HepG2 (cell line): ENCODE results near the gene USP7. TPM values are rescaled to one million over a fixed set of nuclear protein-coding genes. Genes with fewer than 3 reads are reported as not detected.
A peak's percentile ranks its signal among the peaks of the same experiment; 100 is the strongest.

ENCODE experiments used
- BHLHE40 ChIP-seq: IDR thresholded peaks from 2 replicates; pipeline ENCODE4 v1.6.1; 2011; ENCODE audit warnings: low read length, improper control_type of control experiment
- BRF2 ChIP-seq: sonication (generic); formaldehyde crosslinking; IDR thresholded peaks from 2 replicates; pipeline ENCODE4 v1.8.1; 2022; ENCODE audit warnings: mild to moderate bottlenecking, missing genetic modification reagents
- FOXM1 ChIP-seq: sonication (generic); formaldehyde crosslinking; IDR thresholded peaks from 2 replicates; pipeline ENCODE4 v1.5.0; 2020; ENCODE audit warnings: missing genetic modification reagents
- HOXA5 ChIP-seq: sonication (generic); formaldehyde crosslinking; IDR thresholded peaks from 2 replicates; pipeline ENCODE4 v1.4.0; 2020; ENCODE audit warnings: missing genetic modification reagents
- MED13 ChIP-seq: sonication (generic); formaldehyde crosslinking; IDR thresholded peaks from 2 replicates; pipeline ENCODE4 v1.5.0; 2020; ENCODE audit warnings: missing genetic modification reagents
- NFYB ChIP-seq: sonication (generic); formaldehyde crosslinking; IDR thresholded peaks from 2 replicates; pipeline ENCODE4 v1.4.0; 2020; ENCODE audit warnings: missing genetic modification reagents
- NONO ChIP-seq, 2 experiments: fragments of 450-650 bp in 1 of 2; sonication (generic) in 1 of 2; formaldehyde crosslinking in 1 of 2; IDR thresholded peaks in 1 of 2; conservative IDR thresholded peaks in 1 of 2; 2 replicates each; pipeline versions ENCODE4 v1.6.1 to v1.8.0; 2017 to 2022; ENCODE audit warnings: mild to moderate bottlenecking in 1 of 2, missing genetic modification reagents in 1 of 2, moderate library complexity in 1 of 2
- NRL ChIP-seq: sonication (generic); formaldehyde crosslinking; IDR thresholded peaks from 2 replicates; pipeline ENCODE4 v1.5.0; 2020; ENCODE audit warnings: missing genetic modification reagents, mild to moderate bottlenecking, moderate library complexity, borderline replicate concordance
- PAF1 ChIP-seq: IDR thresholded peaks from 2 replicates; pipeline ENCODE4 v1.6.1; 2016; ENCODE audit warnings: missing genetic modification reagents, missing compliant biosample characterization
- PITX1 ChIP-seq: sonication (generic); formaldehyde crosslinking; IDR thresholded peaks from 2 replicates; pipeline ENCODE4 v1.5.1; 2020; ENCODE audit warnings: mild to moderate bottlenecking, missing genetic modification reagents
- SAFB2 ChIP-seq: sonication (generic); formaldehyde crosslinking; IDR thresholded peaks from 2 replicates; pipeline ENCODE4 v1.5.1; 2020; ENCODE audit warnings: missing genetic modification reagents, low read depth, mild to moderate bottlenecking, borderline replicate concordance
- SP4 ChIP-seq: sonication (generic); formaldehyde crosslinking; IDR thresholded peaks from 2 replicates; pipeline ENCODE4 v1.8.1; 2023; ENCODE audit warnings: mild to moderate bottlenecking, missing genetic modification reagents
- ZBTB44 ChIP-seq: sonication (generic); formaldehyde crosslinking; IDR thresholded peaks from 2 replicates; pipeline ENCODE4 v1.4.0; 2020; ENCODE audit warnings: missing genetic modification reagents
- ZNF143 ChIP-seq: sonication (generic); formaldehyde crosslinking; IDR thresholded peaks from 2 replicates; pipeline ENCODE4 v1.4.0; 2020; ENCODE audit warnings: missing genetic modification reagents
- ZNF264 ChIP-seq: sonication (generic); formaldehyde crosslinking; IDR thresholded peaks from 2 replicates; pipeline ENCODE4 v1.4.0; 2020; ENCODE audit warnings: missing genetic modification reagents
- ZNF512B ChIP-seq: sonication (generic); formaldehyde crosslinking; IDR thresholded peaks from 2 replicates; pipeline ENCODE4 v1.5.1; 2020; ENCODE audit warnings: missing genetic modification reagents, mild to moderate bottlenecking, borderline replicate concordance
- ZNF660 ChIP-seq: sonication (generic); formaldehyde crosslinking; IDR thresholded peaks from 2 replicates; pipeline ENCODE4 v1.5.1; 2020; ENCODE audit warnings: mild to moderate bottlenecking, low read depth, missing genetic modification reagents, borderline replicate concordance
- ZNF883 ChIP-seq: sonication (generic); formaldehyde crosslinking; IDR thresholded peaks from 2 replicates; pipeline ENCODE4 v1.5.1; 2020; ENCODE audit warnings: mild to moderate bottlenecking, missing genetic modification reagents; ENCODE audit errors: not compliant biosample characterization
- polyA plus RNA-seq, 8 experiments: library from polyadenylated mRNA; depleted of rRNA in 3 of 8; stranded (reverse) in 7 of 8; unstranded in 1 of 8; fragments of >200 nt; fragmentation: Illumina TruSeq in 4 of 8; extraction: Trizol in 4 of 8; gene quantifications; 2 replicates each; pipeline versions ENCODE4 v1.2.1 to v1.2.3, GENCODE V29; 2011 to 2016; ENCODE audit warnings: low read depth in 4 of 8, missing spikeins in 1 of 8, mixed read lengths in 1 of 8; ENCODE audit not compliant: insufficient read depth in 1 of 8
- total RNA-seq, 5 experiments: library from RNA; depleted of rRNA; stranded (reverse); fragments of >200 nt; fragmentation: Illumina TruSeq; extraction: Trizol; gene quantifications; 2 replicates each; pipeline ENCODE4 v1.2.3, GENCODE V29; 2016; ENCODE audit warnings: low read depth in 1 of 5
- TF ChIP-seq, protein P1 (sequence below): sonication (generic); formaldehyde crosslinking; IDR thresholded peaks from 2 replicates; pipeline ENCODE4 v1.5.0; 2020; ENCODE audit warnings: mild to moderate bottlenecking, missing genetic modification reagents
- TF ChIP-seq, protein P2 (sequence below): sonication (generic); formaldehyde crosslinking; IDR thresholded peaks from 2 replicates; pipeline ENCODE4 v1.4.0; 2020; ENCODE audit warnings: missing genetic modification reagents

USP7 gene
- total and polyA plus RNA-seq, 2 of the 13 experiments (the other 11 are each of a cell fraction or from before 2014, with no cell fraction given), result 52.5 to 173 TPM

DNA sequence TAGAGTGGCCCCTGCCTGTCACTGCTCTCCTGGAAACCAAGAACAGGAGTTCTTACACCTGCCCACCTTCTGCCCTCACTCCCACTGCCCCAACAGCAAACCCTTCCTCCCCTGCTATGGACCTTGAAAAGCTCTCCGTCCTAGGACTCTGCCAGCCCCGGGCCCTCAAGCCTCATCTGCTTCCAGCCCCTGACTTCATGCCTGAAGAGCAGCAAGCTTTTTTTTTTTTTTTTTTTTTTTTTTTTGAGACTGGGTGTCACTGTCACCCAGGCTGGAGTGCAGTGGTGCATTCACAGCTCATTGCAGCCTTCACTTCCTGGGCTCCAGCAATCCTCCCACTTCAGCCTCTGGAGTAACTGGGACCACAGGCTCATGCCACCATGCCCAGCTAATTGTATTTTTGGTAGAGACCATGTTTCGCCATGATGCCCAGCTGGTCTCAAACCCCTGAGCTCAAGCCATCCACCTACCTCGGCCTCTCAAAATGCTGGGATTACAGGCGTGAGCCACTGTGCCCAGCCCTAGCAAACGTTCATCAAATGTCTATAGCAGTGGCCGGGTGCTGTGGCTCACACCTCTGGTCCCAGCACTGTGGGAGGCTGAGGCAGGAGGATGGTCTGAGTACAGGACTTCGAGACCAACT, 111.8 kb downstream of the USP7 start (continued):
- TF ChIP-seq NONO (IDR thresholded peaks at IDR 0.05), result no peak
- 0 out of 2 replicates have a peak, but pooled peaks have one; percentile 10 for TF ChIP-seq NONO (CRISPR knock-in tag; conservative IDR thresholded peaks at IDR 0.05)
- no peak for TF ChIP-seq ZNF660 (CRISPR knock-in tag)
- TF ChIP-seq SAFB2 (CRISPR knock-in tag), result 0 out of 2 replicates have a peak, but pooled peaks have one; percentile 30
- TF ChIP-seq NFYB (CRISPR knock-in tag), result no peak
- no peak for TF ChIP-seq ZNF264
- no peak for TF ChIP-seq BHLHE40
- TF ChIP-seq FOXM1, result no peak
- 0 out of 2 replicates have a peak, but pooled peaks have one; percentile 23 for TF ChIP-seq PITX1 (CRISPR knock-in tag)
- TF ChIP-seq PAF1 (CRISPR knock-in tag), result no peak
- TF ChIP-seq NRL (CRISPR knock-in tag), result peak; percentile 52; the same call in 1 of the 2 replicates
- no peak for TF ChIP-seq HOXA5 (CRISPR knock-in tag)
- TF ChIP-seq, protein P1, sequence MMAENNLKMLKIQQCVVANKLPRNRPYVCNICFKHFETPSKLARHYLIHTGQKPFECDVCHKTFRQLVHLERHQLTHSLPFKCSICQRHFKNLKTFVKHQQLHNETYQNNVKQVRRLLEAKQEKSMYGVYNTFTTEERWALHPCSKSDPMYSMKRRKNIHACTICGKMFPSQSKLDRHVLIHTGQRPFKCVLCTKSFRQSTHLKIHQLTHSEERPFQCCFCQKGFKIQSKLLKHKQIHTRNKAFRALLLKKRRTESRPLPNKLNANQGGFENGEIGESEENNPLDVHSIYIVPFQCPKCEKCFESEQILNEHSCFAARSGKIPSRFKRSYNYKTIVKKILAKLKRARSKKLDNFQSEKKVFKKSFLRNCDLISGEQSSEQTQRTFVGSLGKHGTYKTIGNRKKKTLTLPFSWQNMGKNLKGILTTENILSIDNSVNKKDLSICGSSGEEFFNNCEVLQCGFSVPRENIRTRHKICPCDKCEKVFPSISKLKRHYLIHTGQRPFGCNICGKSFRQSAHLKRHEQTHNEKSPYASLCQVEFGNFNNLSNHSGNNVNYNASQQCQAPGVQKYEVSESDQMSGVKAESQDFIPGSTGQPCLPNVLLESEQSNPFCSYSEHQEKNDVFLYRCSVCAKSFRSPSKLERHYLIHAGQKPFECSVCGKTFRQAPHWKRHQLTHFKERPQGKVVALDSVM, result peak; percentile 28; the same call in 1 of the 2 replicates
- TF ChIP-seq ZBTB44 (CRISPR knock-in tag), result no peak
- TF ChIP-seq ZNF512B (CRISPR knock-in tag), result 0 out of 2 replicates have a peak, but pooled peaks have one; percentile 51
- TF ChIP-seq BRF2 (CRISPR knock-in tag), result no peak
- TF ChIP-seq, protein P2, sequence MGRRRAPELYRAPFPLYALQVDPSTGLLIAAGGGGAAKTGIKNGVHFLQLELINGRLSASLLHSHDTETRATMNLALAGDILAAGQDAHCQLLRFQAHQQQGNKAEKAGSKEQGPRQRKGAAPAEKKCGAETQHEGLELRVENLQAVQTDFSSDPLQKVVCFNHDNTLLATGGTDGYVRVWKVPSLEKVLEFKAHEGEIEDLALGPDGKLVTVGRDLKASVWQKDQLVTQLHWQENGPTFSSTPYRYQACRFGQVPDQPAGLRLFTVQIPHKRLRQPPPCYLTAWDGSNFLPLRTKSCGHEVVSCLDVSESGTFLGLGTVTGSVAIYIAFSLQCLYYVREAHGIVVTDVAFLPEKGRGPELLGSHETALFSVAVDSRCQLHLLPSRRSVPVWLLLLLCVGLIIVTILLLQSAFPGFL (CRISPR knock-in tag), result no peak
- no peak for TF ChIP-seq MED13
- no peak for TF ChIP-seq SP4 (CRISPR knock-in tag)
- 0 out of 2 replicates have a peak, but pooled peaks have one; percentile 8 for TF ChIP-seq ZNF143 (CRISPR knock-in tag)
- no peak for TF ChIP-seq ZNF883
